8988T (cell line): ENCODE measurements around the gene LRRC26.
A peak's percentile ranks its signal among the peaks of the same experiment; 100 is the strongest.

ENCODE experiments used
- DNase-seq: peaks from one replicate; pipeline ENCODE4 v3.0.0; 2011

LRRC26 gene

DNA sequence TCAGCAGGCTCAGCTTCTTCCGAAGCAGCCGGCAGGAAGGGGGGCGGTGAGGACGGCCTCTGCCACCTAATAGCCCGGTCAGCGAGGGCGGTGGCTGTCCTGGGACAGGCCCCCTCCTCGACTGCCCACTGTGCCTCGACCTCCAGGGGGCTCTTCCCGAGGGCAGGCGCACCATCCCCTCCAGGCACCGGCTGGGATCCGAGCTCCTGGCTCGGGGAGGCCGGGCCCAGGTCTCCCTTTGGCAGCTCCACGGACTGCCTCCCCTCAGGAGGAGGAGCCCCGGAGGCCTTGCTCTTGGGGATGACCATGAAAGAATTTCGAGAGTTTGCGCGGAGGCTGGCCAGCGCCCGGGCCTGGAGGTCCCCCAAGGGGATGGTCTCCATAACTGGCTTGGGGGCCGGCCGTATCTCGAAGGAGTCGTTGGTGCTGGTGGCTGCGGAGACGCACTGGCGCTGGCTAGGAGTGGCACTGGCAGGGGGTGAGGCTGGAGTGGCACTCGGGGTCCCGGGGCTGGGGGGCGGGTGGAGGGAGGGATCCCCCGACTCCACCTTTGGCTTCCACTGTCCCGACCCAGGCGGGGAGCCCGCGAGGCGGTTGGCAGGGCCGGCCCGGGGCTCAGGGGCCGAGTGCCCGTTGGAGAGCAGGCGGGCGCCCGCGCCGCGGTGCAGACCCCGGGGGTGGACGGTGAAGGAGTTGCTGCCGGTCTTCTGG lies 29.7 kb upstream of the LRRC26 start:
- DNase-seq = peak; percentile 47

GRCh38 chr9:137198902-137199283 lies 29.0 kb upstream of the LRRC26 start:
- DNase-seq = peak; percentile 41

DNA sequence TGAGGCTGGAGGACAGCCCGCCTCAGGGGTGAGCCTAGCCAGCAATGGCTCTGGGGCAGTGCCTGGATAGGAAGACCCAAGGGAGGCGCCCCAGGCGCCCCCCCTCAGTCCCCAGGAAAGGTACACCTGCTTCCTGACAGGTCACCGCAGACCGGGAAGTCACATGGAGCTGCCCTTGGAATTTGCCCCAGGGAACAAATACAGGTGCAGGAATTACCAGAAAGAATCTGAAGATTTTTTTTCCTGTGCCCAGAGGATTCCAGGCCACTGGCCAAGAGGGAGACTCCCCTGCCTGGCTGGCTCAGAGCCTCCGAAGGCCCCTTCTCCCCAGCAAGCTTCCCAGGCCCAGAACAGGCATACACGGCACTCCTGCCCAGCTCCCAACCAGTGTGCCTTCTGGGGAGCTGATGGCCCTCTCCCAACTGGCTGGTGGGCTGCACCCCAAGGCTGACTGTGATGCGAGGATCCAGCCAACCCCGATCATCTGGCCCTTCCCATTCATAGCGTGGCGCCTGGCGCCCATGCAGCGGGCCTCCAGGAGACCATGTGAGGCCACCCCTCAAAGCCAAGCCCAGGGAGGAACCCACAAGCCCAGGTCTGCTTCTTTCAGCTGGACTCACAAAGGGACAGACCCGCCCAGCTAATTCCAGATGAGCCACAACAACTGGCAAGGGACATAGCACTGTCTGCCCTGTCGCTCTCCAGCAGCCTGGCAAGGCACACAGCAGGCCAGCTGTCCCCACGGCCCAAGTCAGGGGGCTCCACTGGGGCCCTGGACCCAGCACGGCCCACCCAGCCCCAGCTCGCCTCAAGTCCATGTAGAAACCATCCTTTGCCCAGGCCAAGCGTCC lies 28.4 kb upstream of the LRRC26 start:
- peak; percentile 37 for DNase-seq

DNA sequence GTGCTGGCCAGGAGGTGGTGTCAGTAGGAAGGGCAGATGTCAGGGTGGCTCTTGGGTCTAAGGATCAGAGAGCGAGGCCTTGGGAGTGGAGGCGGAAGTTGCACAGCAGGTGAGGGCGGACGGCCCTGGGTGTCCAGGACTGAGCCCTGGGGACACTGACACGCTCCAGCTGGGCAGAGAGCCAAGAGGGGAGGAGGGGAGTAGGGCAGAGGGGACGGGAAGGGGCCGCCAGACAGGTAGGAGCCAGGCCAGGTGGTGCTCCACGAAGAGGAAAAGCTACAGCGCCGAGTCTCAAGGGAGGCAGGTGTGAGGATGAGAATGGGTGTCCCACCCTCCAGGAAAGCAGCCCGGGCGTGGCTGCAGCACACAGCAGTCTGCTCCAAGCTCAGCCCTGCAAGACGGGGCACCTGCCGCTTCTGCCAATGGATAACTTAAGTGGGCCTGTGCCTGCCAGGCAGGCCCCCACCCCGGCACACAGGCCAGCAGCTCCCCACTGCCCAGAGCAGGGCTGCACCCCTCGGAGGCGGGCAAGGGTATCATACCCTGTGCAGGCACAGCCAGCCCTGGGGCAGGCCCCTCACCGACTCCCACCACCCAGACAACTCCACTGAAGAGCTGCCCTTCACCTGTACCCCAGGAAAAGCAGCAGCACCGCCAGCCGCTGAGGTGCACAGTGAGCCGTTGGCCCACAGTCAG lies 25.8 kb upstream of the LRRC26 start:
- no peak for DNase-seq

DNA sequence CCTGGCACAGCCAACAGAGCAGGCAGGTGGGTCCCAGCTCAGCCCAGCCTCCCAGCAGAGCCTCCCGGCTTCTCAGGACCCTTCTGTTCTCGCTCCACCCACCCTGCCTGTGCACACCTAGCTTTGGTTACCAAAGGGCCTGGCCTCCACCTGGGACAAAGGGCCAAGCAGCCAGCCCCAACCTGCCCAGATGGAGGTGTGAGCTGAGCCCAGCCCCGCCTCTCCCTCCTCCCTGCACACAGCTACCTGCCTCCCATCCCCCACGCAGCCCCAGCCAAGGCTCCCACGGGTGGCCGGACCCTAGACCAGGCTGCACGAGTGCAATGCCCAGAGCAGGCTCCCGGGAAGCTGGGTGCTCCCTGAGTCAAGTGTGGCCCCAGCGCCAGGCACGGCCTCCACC lies 25.1 kb upstream of the LRRC26 start:
- DNase-seq = no peak

DNA sequence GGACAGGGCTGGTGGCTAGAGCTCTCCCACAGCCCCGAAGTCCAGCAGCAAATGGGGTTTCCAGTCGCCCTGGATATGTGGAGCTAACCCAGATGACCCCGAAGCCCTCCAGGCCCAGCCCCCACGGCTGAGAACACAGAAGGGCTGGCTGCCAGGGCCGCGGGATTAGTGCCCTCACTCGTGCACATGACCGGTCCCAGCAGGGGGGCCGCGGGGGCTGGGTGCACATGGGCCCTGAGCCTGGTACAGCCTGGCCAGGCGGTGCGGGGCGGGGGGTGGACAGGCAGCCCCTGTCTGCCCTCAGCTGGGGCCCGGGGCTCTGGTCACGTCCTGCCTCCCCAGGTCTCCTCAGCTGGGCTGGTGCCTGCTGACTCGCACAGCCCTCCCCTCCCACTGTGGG lies 24.5 kb upstream of the LRRC26 start:
- DNase-seq = no peak

DNA sequence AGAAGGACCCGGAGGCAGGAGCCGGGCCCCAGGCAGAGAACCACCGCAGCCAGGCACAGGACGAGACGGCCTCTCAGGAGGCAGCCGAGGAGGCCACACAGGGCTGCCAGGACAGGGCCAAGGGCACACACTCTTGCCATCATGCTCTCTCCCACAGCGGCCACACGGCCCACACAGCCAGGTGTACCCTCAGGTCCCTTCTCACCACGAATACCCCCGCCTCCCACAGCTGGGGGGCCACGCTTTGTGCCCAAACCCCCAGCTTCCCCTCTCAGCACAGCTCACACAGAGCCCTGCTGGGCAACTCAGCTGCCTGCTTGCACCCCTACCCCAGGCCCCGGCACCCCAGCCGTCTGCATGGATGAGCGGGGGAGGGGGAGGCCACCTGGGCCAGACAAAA lies 23.9 kb upstream of the LRRC26 start:
- no peak for DNase-seq

- DNase-seq = no peak
These were observed 23.0 kb upstream of the LRRC26 start for GRCh38 chr9:137192859-137193258.

- no peak for DNase-seq
These were observed 22.6 kb upstream of the LRRC26 start for GRCh38 chr9:137192448-137192780.

- DNase-seq = no peak
These were observed 22.0 kb upstream of the LRRC26 start for GRCh38 chr9:137191691-137192447.

DNA sequence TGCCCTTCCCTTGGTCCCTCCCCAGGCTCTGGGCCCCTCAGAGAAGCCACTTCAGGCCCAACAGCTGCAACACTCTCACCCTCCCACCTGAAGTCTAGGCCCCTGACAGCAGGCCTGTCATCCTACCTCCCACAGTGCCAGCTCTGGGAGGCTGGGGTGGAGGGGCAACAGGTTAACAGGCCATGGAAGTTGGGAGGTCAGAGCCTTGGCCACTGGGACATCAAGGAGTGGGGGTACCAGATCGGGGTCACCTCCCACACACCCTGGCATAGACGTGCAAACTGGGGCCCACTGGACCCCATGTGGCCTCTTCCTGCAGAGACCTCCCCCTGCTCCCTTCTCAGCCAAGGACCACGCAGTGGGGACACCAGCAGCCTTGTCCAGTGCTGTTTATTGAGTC lies 21.4 kb upstream of the LRRC26 start:
- no peak for DNase-seq

DNA sequence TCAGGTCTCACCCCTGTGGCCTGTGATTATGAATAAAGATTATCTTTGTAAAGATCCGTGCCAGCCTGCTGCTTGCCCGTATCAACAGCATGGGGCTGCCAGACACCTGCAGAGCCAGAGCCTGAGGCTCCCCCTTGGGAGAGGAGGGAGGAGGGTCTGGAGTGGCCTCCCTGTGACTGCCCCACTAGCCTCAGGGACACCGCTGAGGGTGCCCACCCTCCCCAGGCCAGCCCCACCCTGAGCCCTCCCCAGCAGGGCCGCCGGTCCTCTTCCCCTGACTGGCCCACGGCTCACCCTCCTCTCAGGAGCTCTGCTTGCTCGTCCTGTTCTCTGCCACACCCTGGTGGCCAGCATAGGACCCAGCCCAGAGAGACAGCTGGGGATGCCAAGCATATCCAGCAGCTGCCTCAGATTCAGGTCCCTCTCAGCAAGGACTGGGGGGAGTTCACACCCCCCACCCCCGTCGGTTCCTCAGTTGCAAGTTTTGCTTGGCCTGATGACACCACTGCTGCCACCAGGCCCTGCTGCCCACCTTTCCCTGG lies 20.5 kb upstream of the LRRC26 start:
- peak; percentile 35 for DNase-seq

- no peak for DNase-seq
These were observed 19.7 kb upstream of the LRRC26 start for GRCh38 chr9:137189297-137190295.

- DNase-seq = peak; percentile 88
These were observed 18.8 kb upstream of the LRRC26 start, which contains the start of the genes ANAPC2 and SSNA1 for GRCh38 chr9:137188490-137189296. ANAPC2 (minus strand) TSS chr9:137188560; CDS start chr9:137188532, 28 bp downstream. SSNA1 (plus strand) TSS chr9:137188676; CDS start chr9:137188727, 51 bp downstream.

DNA sequence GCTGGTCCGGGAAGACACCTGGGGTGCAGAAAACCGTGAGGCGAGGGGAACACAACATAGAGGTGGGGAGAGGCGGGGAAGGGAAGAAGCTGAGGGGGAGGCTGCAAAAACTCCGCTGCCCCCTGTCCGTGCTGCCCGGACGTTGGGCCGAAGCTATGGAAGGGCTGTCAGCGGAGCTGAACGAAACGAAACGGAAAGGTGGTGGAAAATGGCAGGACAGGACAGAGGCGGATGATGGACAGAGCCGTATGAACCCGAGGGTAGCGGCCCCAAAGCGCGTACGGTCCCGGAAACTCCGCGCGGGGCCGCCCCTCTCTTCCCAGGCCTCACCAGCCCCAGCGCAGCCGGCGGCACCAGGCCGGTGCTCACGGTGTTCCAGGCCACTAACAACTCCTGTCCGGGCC lies 18.2 kb upstream of the LRRC26 start:
- DNase-seq = no peak

DNA sequence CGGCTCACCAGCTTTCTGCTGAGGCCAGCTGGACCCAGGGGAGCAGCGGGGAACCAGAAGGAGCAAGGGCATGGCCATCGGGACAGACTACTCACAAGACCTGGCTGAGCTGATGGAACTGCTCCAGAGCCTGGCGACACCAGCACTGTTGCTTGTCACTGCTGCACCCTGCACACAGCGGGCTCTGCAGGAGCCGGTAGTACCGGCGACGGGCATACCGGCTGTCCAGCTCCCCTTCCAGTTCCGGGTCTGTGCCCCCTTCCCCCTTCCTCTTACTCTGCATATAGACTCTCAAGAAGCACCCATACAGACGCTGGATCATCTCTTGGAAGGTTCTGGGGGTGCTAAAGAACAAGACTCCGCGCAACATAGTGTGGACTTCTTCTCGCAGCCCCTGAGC lies 17.5 kb upstream of the LRRC26 start:
- no peak for DNase-seq

DNA sequence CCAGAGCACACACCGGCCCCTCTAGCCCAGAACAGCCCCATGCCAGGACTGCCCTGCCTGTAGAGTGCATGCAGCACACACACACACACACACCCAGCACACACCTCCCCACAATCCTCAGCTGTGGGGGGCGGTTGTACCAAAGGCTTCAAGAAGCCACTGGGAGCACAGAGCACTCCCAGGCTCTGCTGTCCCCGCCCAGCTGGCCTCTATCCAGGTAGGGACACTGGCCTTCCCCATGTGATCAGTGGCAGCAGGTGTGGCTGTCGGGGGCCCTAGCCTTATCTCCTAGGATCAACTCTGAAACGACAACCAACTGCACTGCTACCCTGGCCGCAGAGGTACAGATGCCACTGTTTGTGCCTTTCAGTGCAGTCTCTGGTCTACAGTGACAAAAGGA lies 16.5 kb upstream of the LRRC26 start:
- no peak for DNase-seq

DNA sequence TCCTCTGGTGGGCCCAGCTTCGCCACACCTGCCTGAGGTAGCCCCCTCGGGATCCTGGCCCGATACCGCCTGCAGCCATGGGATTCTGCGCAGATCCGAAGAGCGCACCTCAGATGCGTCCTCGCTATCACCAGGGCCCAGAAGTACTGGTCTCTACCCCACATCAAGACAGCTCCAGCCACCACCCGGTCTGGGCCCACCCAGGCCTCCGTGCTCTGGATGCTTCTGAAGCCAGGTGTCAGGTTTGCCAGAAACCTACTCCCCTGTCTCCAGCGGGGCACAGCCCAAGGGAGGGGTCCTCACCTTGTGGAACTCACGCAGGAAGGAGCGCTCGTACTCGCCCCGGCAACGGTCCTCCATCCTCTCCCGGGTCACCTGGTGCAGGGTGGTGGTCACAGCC lies 16.1 kb upstream of the LRRC26 start:
- no peak for DNase-seq

DNA sequence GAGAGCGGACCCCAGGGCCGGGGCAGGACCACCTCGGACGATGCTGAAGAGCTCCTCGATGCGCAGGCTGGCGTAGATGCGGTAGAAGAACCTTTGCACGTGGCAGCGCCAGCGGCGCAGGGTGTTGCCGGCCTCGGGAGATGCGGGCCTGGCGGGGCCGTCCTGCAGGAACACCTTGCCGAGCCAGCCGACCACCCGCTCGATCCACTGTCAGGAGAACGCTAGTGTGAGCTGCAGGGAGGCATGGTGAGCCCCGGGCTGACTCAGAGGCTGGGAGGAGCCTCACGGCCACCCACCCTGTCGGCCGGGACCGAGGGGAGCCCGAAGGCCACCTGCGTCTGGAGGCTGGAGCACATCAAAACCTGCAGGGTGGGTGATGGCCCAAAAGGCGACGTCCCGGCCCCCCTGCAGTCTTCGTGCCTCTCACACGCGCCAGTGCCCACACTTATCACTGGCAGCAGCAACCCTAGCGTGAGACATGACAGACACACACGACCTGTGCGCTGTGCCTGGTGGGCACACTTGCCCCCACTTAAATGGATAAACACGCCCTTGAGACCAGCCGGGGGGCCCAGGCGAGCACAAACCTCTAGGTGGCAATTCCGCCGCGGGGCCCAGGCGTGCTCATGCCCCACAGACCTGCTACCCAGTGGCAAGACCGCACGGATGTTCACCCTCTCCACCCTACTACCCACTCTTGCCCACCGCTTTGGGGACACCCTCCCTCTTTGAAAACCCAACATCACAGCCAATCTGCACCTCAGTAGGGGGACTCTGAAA lies 15.2 kb upstream of the LRRC26 start:
- no peak for DNase-seq
